OCI-LY3 (cell line): ENCODE results near the gene KANSL1.

Experiments
- H2AFZ ChIP-seq: fragments of 200-600, 300-600 bp; shearing (Covaris generic); 2 replicates; pipeline ENCODE4 v1.6.0; 2014; ENCODE audit warnings: antibody characterized with exemption, low read depth, low read length
- H3K27ac ChIP-seq: fragments of 200-600, 300-600 bp; sonication (generic); 2 replicates; pipeline ENCODE4 v1.5.1; 2014; ENCODE audit warnings: mild to moderate bottlenecking, low read length, moderate library complexity, mixed read lengths
- H3K27me3 ChIP-seq: fragments of 200-600, 300-600 bp; sonication (generic); 2 replicates; pipeline ENCODE4 v1.6.1; 2014; ENCODE audit warnings: low read depth, low read length, mixed read lengths
- H3K36me3 ChIP-seq: fragments of 200-600, 300-600 bp; sonication (generic); replicated peaks from 2 replicates; pipeline ENCODE3; 2014; ENCODE audit warnings: low read depth, low read length, mixed read lengths
- H3K4me1 ChIP-seq: fragments of 300-600, 200-600 bp; sonication (generic); 2 replicates; pipeline ENCODE4 v1.6.1; 2014; ENCODE audit warnings: low read length, mixed read lengths
- H3K4me2 ChIP-seq: fragments of 200-600, 300-600 bp; sonication (generic); 2 replicates; pipeline ENCODE4 v1.6.1; 2014; ENCODE audit warnings: low read length, mixed read lengths
- H3K4me3 ChIP-seq: fragments of 300-600, 200-600 bp; sonication (generic); 2 replicates; pipeline ENCODE4 v1.5.1; 2014; ENCODE audit warnings: antibody characterized with exemption, mild to moderate bottlenecking, low read length, moderate library complexity
- H3K79me2 ChIP-seq: fragments of 300-600, 200-600 bp; shearing (Covaris generic); 2 replicates; pipeline ENCODE4 v1.6.1; 2014; ENCODE audit warnings: mild to moderate bottlenecking, low read length, mixed read lengths
- H3K9ac ChIP-seq: fragments of 300-600, 200-600 bp; shearing (Covaris generic); 2 replicates; pipeline ENCODE4 v1.6.0; 2014; ENCODE audit warnings: mild to moderate bottlenecking, low read length, moderate library complexity
- H3K9me3 ChIP-seq: fragments of 200-600, 300-600 bp; shearing (Covaris generic); 2 replicates; pipeline ENCODE4 v1.6.1; 2014; ENCODE audit warnings: low read length, mixed read lengths; ENCODE audit not compliant: insufficient read depth
- H4K20me1 ChIP-seq: fragments of 200-600, 300-600 bp; sonication (generic); 2 replicates; pipeline ENCODE4 v1.6.1; 2016; ENCODE audit warnings: low read length, mixed read lengths; ENCODE audit not compliant: insufficient read depth
- CTCF ChIP-seq: fragments of 200-600, 300-600 bp; sonication (generic); IDR thresholded peaks from 2 replicates; pipeline ENCODE4 v1.5.1; 2014; ENCODE audit warnings: antibody characterized with exemption, low read length, low read depth
- EZH2phosphoT487 ChIP-seq: fragments of 200-600 bp; shearing (Covaris generic); IDR thresholded peaks from 2 replicates; pipeline ENCODE4 v1.6.1; 2018; ENCODE audit warnings: antibody characterized with exemption, mixed run types, low read depth

KANSL1 gene

GRCh38 chr17:46193626-46194392 is 580 bp upstream of the KANSL1 start:
- H2AFZ ChIP-seq = peak overlapping the region; percentile 73
- TF ChIP-seq CTCF (peak; percentile 30; the same call in 1 of the 2 replicates), EZH2phosphoT487 (no peak)
- H3K79me2 ChIP-seq = peaks cover 68% of the 10 kb centered on the region
- no peaks in the 10 kb centered on the region for H3K9me3 ChIP-seq
- peak overlapping the region; percentile 95 for H3K9ac ChIP-seq
- H3K4me2 ChIP-seq = peak overlapping the region; percentile 93
- peaks cover 24% of the 10 kb centered on the region for H3K4me1 ChIP-seq
- no peaks in the 10 kb centered on the region for H3K36me3 ChIP-seq
- peak overlapping the region; percentile 95 for H3K4me3 ChIP-seq
- peak overlapping the region; percentile 86 for H3K27ac ChIP-seq
- no peaks in the 10 kb centered on the region for H3K27me3 ChIP-seq
- peaks cover 31% of the 10 kb centered on the region for H4K20me1 ChIP-seq

- TF ChIP-seq CTCF (no peak), EZH2phosphoT487 (no peak)
- Histone ChIP-seq H4K20me1 (peaks cover 43% of the 10 kb centered on the region), H2AFZ (0 out of 2 replicates have a peak overlapping the region, but pooled peaks have one; percentile 8), H3K9me3 (no peaks in the 10 kb centered on the region), H3K27me3 (no peaks in the 10 kb centered on the region), H3K4me2 (peak overlapping the region; percentile 83), H3K9ac (peak overlapping the region; percentile 95), H3K79me2 (peaks cover 76% of the 10 kb centered on the region), H3K36me3 (no peaks in the 10 kb centered on the region), H3K27ac (peak overlapping the region; percentile 85), H3K4me3 (peak overlapping the region; percentile 97), H3K4me1 (peaks cover 24% of the 10 kb centered on the region)
Measured at GRCh38 chr17:46192439-46193150, 634 bp downstream of the KANSL1 start.

GRCh38 chr17:46192189-46192438 is 1.1 kb downstream of the KANSL1 start:
- Histone ChIP-seq H3K4me3 (peak overlapping the region; percentile 97), H4K20me1 (peaks cover 48% of the 10 kb centered on the region), H3K27ac (peak overlapping the region; percentile 85), H3K4me1 (peaks cover 24% of the 10 kb centered on the region), H3K36me3 (no peaks in the 10 kb centered on the region), H3K79me2 (peaks cover 81% of the 10 kb centered on the region), H3K9ac (peak overlapping the region; percentile 95), H3K27me3 (no peaks in the 10 kb centered on the region), H2AFZ (0 out of 2 replicates have a peak overlapping the region, but pooled peaks have one; percentile 8), H3K9me3 (no peaks in the 10 kb centered on the region), H3K4me2 (peak overlapping the region; percentile 83)
- TF ChIP-seq EZH2phosphoT487 (no peak), CTCF (no peak)
